Smooth muscle cell (in vitro differentiated cells): Measurements from ENCODE around the gene LPIN1. TPM values are rescaled to one million over a fixed set of nuclear protein-coding genes. Genes with fewer than 3 reads are reported as not detected.

ENCODE experiments used
- DNase-seq: peaks from one replicate; lab custom pipeline; 2025; ENCODE audit not compliant: unreplicated experiment; lab: John Stamatoyannopoulos, UW
- H2AFZ ChIP-seq: fragments of 200-600 bp; sonication (generic); 2 replicates; pipeline ENCODE4 v1.6.0; 2016; ENCODE audit warnings: antibody characterized with exemption, low read depth, mild to moderate bottlenecking
- H3F3A ChIP-seq: fragments of 200-600 bp; sonication (generic); 2 replicates; pipeline ENCODE4 v1.6.0; 2017; ENCODE audit warnings: antibody characterized with exemption, low read depth
- H3K27ac ChIP-seq: fragments of 200-600 bp; sonication (generic); 2 replicates; pipeline ENCODE4 v1.5.1; 2016; ENCODE audit warnings: low read depth, mild to moderate bottlenecking
- H3K27me3 ChIP-seq: fragments of 200-600 bp; sonication (generic); 2 replicates; pipeline ENCODE4 v1.6.1; 2016; ENCODE audit warnings: low read depth, mild to moderate bottlenecking
- H3K36me3 ChIP-seq: fragments of 200-600 bp; sonication (generic); 2 replicates; pipeline ENCODE4 v1.5.1; 2016; ENCODE audit warnings: low read depth
- H3K4me1 ChIP-seq: fragments of 200-600 bp; sonication (generic); 2 replicates; pipeline ENCODE4 v1.5.1; 2016; ENCODE audit warnings: low read depth
- H3K4me2 ChIP-seq: fragments of 200-600 bp; sonication (generic); 2 replicates; pipeline ENCODE4 v1.6.0; 2016; ENCODE audit warnings: mild to moderate bottlenecking
- H3K4me3 ChIP-seq: fragments of 200-600 bp; sonication (generic); 2 replicates; pipeline ENCODE4 v1.5.1; 2016; ENCODE audit warnings: mild to moderate bottlenecking
- H3K79me2 ChIP-seq: fragments of 200-600 bp; sonication (generic); 2 replicates; pipeline ENCODE4 v1.6.0; 2016; ENCODE audit warnings: low read depth, mild to moderate bottlenecking
- H3K9ac ChIP-seq: fragments of 200-600 bp; sonication (generic); 2 replicates; pipeline ENCODE4 v1.6.0; 2016; ENCODE audit warnings: low read depth
- H3K9me3 ChIP-seq: fragments of 200-600 bp; sonication (generic); replicated peaks from 2 replicates; pipeline ENCODE4 v1.5.1; 2016; ENCODE audit warnings: low read depth
- H4K20me1 ChIP-seq: fragments of 200-600 bp; sonication (generic); 2 replicates; pipeline ENCODE4 v1.6.0; 2016; ENCODE audit warnings: low read depth
- WGBS: methylation state at CpG from one replicate; pipeline ENCODE4 v1.1.7; 2016; ENCODE audit warnings: low lambda C conversion rate; 5-methylcytosine and 5-hydroxymethylcytosine counted together
- polyA plus RNA-seq: library from polyadenylated mRNA; unstranded; fragments of >200 nt; fragmentation: Nextera tagmentation; extraction: Ambion mirVana; gene quantifications from 2 replicates; pipeline ENCODE4 v1.2.1, GENCODE V29; 2016
- total RNA-seq: library from RNA; depleted of rRNA; stranded (reverse); fragments of >200 nt; gene quantifications from 2 replicates; pipeline ENCODE4 v1.2.3, GENCODE V29; 2014
- TF ChIP-seq, protein P1 (sequence below): fragments of 200-600 bp; sonication (generic); IDR thresholded peaks from 2 replicates; pipeline ENCODE4 v1.5.1; 2017; ENCODE audit warnings: borderline replicate concordance, mild to moderate bottlenecking, antibody characterized with exemption; ENCODE audit not compliant: insufficient read depth, poor library complexity, severe bottlenecking

Gene LPIN1
- total and polyA plus RNA-seq, 2 experiments from 2014 or later = 13.8 to 17.9 TPM

DNA sequence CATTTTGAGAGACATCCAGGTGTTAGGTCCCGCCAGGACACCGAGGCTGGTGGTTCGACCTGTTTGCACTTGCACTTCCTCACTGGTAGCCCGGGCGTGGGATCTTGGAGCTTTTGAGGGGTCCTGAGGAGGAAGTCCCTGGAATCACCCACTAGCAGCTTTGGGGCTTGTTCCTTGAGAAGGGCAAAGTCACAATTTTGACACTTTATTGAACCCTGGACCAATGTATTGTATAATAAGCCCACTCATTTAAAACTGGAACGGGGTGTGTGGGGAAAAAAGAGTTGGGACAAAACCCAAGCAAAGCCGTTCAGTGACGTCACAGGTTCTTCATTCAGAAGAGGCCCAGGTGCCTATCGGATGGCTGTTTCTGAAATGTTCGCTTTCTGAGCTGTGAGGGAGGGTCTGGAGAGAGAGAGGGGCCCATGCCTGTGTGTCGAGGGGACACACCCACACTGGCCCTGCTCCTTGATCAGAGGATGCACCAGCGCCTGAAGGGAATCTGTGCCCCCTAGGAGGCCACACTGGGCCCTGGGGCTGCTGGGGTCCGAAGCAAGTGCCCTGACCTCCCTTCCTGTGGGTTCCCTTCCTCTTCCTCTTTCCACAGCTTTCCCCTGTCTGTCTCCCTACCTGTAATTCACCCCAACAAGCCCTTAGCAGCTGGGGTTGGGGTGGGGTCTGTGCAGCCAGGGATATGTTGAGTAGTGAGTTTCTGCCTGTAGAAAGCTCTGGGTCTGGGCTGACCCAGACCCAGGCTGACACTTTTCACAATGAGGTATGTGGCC, 2.6 kb downstream of the LPIN1 start:
- Histone ChIP-seq H4K20me1 (peaks cover 66% of the 10 kb centered on the region), H3K9me3 (no peaks in the 10 kb centered on the region), H3K79me2 (peaks cover 64% of the 10 kb centered on the region), H3K4me3 (no peak overlapping the region), H3K9ac (no peak overlapping the region), H3F3A (peaks cover 14% of the 10 kb centered on the region), H3K27me3 (no peaks in the 10 kb centered on the region), H3K36me3 (no peaks in the 10 kb centered on the region), H2AFZ (no peak overlapping the region), H3K4me2 (no peak overlapping the region), H3K27ac (no peak overlapping the region), H3K4me1 (peaks cover 26% of the 10 kb centered on the region)
- TF ChIP-seq, protein P1, sequence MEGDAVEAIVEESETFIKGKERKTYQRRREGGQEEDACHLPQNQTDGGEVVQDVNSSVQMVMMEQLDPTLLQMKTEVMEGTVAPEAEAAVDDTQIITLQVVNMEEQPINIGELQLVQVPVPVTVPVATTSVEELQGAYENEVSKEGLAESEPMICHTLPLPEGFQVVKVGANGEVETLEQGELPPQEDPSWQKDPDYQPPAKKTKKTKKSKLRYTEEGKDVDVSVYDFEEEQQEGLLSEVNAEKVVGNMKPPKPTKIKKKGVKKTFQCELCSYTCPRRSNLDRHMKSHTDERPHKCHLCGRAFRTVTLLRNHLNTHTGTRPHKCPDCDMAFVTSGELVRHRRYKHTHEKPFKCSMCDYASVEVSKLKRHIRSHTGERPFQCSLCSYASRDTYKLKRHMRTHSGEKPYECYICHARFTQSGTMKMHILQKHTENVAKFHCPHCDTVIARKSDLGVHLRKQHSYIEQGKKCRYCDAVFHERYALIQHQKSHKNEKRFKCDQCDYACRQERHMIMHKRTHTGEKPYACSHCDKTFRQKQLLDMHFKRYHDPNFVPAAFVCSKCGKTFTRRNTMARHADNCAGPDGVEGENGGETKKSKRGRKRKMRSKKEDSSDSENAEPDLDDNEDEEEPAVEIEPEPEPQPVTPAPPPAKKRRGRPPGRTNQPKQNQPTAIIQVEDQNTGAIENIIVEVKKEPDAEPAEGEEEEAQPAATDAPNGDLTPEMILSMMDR = no peak
- 88% methylated on average over 13 of the region's 13 CpGs for WGBS
- no peak for DNase-seq

DNA sequence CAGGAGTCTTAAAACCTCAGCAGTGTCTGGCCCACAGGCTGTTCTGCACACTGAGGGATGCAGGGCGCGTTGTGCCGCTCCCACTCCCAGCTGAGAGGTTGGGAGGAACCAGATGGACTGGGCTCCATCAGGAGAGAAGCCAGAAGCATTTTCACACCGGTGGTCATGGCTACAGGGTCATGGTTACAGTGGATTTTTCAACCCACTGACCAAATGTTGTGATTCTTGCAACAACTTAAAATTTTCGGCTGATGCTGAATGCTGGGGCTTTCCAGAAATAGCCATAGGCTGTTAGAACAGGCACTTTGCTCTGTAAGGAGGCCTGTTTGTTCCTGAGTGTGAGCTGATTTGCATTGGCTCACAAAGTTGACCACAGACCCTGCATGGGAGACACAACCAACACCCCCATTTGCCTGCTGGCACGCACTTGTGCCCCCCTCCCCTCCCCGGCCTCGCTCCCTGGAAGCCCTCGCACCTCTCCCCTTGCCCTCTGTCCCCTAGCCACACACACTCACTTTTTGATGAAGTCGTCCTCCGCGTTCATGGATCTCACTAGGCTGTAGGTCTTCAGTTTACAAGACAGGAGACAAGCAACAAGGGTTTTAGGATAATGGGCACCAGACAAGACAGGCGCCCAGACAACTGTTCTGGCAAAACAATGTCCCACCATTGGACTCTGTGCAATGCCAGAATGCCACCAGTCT, 3.4 kb downstream of the LPIN1 start:
- no peak overlapping the region for H3K4me2 ChIP-seq
- no peaks in the 10 kb centered on the region for H3K27me3 ChIP-seq
- H4K20me1 ChIP-seq = peaks cover 73% of the 10 kb centered on the region
- H2AFZ ChIP-seq = no peak overlapping the region
- no peaks in the 10 kb centered on the region for H3K36me3 ChIP-seq
- peaks cover 9% of the 10 kb centered on the region for H3F3A ChIP-seq
- DNase-seq = no peak
- no peak overlapping the region for H3K4me3 ChIP-seq
- no peak overlapping the region for H3K27ac ChIP-seq
- TF ChIP-seq, protein P1 = no peak
- H3K9me3 ChIP-seq = no peaks in the 10 kb centered on the region
- 76% methylated on average over 13 of the region's 13 CpGs for WGBS
- H3K9ac ChIP-seq = no peak overlapping the region
- peaks cover 67% of the 10 kb centered on the region for H3K79me2 ChIP-seq
- H3K4me1 ChIP-seq = peaks cover 20% of the 10 kb centered on the region

GRCh38 chr2:11750422-11750821, 4.0 kb downstream of the LPIN1 start:
- Histone ChIP-seq H2AFZ (no peak overlapping the region), H3F3A (peaks cover 5% of the 10 kb centered on the region), H3K27ac (no peak overlapping the region), H3K9me3 (no peaks in the 10 kb centered on the region), H3K27me3 (no peaks in the 10 kb centered on the region), H3K36me3 (no peaks in the 10 kb centered on the region), H4K20me1 (peaks cover 80% of the 10 kb centered on the region), H3K4me3 (no peak overlapping the region), H3K9ac (no peak overlapping the region), H3K4me1 (peaks cover 19% of the 10 kb centered on the region), H3K79me2 (peaks cover 70% of the 10 kb centered on the region), H3K4me2 (no peak overlapping the region)
- TF ChIP-seq, protein P1 = no peak
- no peak for DNase-seq
- WGBS = 29% methylated on average over 5 of the region's 5 CpGs

DNA sequence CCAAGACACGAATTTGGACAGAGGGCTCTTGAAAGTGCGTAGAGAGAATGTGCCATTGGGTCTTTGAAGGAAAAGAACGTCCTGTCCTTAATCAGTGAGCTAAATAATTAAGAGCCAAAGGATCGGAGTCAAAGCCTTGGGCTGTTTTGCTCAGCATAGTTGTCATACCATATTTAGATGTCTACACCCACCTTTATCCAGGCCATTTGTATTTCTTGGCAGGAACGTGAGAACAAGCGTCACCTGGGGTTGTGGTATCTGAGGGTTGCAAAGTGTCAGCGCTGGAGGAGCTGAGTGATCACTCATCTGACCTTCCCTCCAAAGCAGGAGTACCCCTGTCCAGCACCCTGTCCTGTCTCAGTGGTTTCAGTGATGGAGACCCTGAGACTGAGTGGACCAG, 4.5 kb downstream of the LPIN1 start:
- Histone ChIP-seq H2AFZ (no peak overlapping the region), H3K4me1 (peaks cover 19% of the 10 kb centered on the region), H4K20me1 (peaks cover 85% of the 10 kb centered on the region), H3K9me3 (no peaks in the 10 kb centered on the region), H3K4me3 (no peak overlapping the region), H3K27ac (no peak overlapping the region), H3K79me2 (peaks cover 75% of the 10 kb centered on the region), H3K27me3 (no peaks in the 10 kb centered on the region), H3K4me2 (no peak overlapping the region), H3K36me3 (no peaks in the 10 kb centered on the region), H3F3A (peaks cover 5% of the 10 kb centered on the region), H3K9ac (no peak overlapping the region)
- TF ChIP-seq, protein P1 = no peak
- 72% methylated on average over 7 of the region's 7 CpGs for WGBS
- DNase-seq = no peak
